Measurements from ENCODE around the gene IL4R.

GRCh38 chr16:27328937-27329336 lies 15.2 kb downstream of the IL4R start:
- TF ChIP-seq CTCF (IDR thresholded peaks at IDR 0.05; ENCODE audit: low read depth, low read length, missing input control) (no peak), SP1 (IDR thresholded peaks at IDR 0.05) (no peak), MAX (IDR thresholded peaks at IDR 0.05) (no peak), TAF1 (conservative IDR thresholded peaks at IDR 0.05) (no peak)
- TF ChIP-seq, protein P1, sequence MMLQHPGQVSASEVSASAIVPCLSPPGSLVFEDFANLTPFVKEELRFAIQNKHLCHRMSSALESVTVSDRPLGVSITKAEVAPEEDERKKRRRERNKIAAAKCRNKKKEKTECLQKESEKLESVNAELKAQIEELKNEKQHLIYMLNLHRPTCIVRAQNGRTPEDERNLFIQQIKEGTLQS (IDR thresholded peaks at IDR 0.05): no peak
